Fibroblast of the aortic adventitia (primary cell): ENCODE measurements around the gene SPOPL. TPM values are rescaled to one million over a fixed set of nuclear protein-coding genes. Genes with fewer than 3 reads are reported as not detected.

Experiments used
- DNase-seq: peaks from one replicate; pipeline ENCODE4 v3.0.0-alpha.2; 2010; ENCODE audit warnings: low read depth
- H3K4me3 ChIP-seq: 2 replicates; pipeline ENCODE4 v1.5.1; 2011; ENCODE audit warnings: low read depth, mild to moderate bottlenecking, control low read depth, low read length, moderate library complexity
- total RNA-seq: library from RNA; depleted of rRNA; stranded (reverse); fragments of >200 nt; gene quantifications from 2 replicates; pipeline ENCODE4 v1.2.3, GENCODE V29; 2012; ENCODE audit warnings: low replicate concordance
- TF ChIP-seq, protein P1 (sequence below): IDR thresholded peaks from 2 replicates; pipeline ENCODE4 v1.5.1; 2011; ENCODE audit warnings: mild to moderate bottlenecking, low read length, control low read depth, inconsistent platforms; ENCODE audit not compliant: insufficient read depth

SPOPL gene
- total RNA-seq, 1 donor, result 18.4 TPM

DNA sequence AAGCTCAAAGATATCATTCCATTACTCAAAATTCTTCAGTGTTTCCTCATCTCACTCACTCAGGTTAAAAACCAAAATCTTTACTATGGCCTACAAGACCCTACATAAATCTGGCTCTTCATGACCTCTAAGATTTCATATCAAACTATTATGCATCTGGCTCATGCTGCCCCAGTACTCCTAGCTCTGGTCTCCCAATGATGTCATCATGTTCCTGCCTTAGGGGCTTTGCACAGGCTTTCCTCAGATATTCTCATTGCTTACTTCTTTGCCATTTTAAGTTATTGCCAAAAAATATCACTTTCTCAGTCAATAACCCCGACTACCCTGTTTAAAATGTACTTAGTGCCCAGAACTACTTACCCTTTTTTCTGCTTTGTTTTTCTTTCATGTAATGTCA is 33.0 kb upstream of the SPOPL start:
- no peak overlapping the region for H3K4me3 ChIP-seq
- no peak for DNase-seq
- TF ChIP-seq, protein P1, sequence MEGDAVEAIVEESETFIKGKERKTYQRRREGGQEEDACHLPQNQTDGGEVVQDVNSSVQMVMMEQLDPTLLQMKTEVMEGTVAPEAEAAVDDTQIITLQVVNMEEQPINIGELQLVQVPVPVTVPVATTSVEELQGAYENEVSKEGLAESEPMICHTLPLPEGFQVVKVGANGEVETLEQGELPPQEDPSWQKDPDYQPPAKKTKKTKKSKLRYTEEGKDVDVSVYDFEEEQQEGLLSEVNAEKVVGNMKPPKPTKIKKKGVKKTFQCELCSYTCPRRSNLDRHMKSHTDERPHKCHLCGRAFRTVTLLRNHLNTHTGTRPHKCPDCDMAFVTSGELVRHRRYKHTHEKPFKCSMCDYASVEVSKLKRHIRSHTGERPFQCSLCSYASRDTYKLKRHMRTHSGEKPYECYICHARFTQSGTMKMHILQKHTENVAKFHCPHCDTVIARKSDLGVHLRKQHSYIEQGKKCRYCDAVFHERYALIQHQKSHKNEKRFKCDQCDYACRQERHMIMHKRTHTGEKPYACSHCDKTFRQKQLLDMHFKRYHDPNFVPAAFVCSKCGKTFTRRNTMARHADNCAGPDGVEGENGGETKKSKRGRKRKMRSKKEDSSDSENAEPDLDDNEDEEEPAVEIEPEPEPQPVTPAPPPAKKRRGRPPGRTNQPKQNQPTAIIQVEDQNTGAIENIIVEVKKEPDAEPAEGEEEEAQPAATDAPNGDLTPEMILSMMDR, result no peak

DNA sequence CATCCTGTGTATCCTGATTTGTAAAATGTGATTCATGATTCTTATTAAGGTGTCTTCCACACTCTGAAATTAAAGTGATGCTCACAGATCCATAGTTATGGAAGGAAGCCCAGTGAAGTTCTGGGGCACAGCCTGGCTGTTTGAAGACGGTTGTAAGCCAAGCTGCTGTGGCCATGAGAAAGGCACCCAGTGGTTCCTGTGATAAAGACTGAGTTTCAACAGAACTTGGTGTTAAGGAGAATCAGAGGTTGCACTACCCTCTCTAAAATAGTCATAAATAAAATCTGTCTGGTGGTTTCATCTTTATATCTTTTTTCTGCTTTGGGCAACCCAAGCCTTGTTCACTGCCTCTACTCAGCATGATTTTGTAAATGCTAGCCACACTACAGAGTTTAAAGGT is 32.2 kb upstream of the SPOPL start:
- TF ChIP-seq, protein P1, result no peak
- no peak for DNase-seq

DNA sequence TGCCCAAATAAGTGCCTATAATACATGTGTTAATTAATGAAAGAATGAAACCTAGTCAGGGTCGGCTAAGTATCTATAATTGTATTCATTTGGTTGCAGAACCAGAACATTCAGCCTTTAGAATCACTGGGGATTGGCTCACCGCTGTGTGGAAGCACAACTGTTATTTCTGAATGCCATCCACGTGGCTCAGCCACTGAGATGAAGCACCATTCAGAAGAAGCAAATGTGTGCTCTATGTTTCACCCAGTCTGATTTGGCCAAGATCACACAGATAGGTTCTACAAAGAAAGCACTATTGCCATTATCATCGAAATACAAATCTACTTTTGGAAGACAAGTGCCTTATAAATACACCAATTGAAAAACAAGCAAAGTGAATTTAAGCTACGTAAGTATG is 30.6 kb upstream of the SPOPL start:
- TF ChIP-seq, protein P1, result no peak
- H3K4me3 ChIP-seq, result no peak overlapping the region
- DNase-seq, result no peak

More for the DNA sequence above, 32.2 kb upstream of the SPOPL start:
- H3K4me3 ChIP-seq, result no peak overlapping the region

DNA sequence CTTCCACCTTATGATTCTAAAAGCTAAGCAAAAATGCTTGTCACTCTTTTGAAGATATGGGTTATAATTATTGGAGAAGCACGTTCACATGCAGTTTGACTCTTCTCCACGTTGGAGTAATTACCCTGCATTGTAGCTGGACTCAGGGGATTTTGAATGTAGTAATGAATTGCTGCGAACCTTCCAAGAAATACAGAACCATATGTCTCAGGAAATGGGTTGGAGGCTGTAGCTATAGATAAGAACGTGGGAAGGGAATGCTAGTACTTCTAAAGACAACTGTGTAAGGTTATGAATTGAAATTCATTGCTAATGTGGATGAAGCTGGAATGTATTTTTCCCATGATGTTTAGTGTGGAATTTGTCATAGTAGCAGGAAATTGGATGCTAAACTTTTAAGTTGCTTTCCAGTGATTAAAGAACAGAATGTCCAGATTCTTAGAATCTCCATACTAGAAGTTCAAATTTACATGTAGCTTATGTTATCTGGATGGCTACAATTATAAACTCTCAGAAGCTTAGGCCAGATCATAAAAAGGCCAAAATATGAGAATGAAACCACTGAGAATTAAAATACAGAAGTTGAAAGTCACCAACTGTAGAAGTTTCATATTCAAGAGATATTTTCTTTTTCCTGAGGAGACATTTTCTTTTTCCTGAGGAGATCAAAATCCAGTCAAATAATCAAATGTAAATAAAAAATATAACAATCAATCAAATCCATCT is 27.3 kb upstream of the SPOPL start:
- TF ChIP-seq, protein P1, result no peak
- peak; percentile 67 for DNase-seq
- no peak overlapping the region for H3K4me3 ChIP-seq

DNA sequence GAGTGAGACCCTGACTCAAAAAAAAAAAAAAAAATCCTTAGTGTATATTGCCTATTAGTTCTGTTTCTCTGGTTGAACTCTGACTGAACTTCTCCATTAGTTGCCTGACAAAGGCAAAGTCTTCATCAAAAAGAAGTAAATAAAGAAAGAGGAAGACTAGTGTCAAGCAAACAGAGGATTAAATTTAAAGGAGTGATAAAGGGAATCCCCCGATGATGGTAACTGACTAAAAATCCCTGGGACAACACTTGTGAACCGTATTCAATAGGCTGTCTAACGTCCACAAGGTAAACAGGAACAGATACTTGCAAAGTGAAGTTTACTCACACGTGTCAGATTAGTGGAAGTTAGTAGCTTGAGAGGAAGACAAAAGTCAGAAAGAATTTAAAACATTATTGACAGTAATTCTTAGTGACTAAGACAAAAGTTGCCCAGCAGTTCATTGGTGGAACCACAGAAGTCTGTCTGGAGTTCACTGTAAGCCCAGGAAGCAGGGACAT is 26.2 kb upstream of the SPOPL start:
- no peak for DNase-seq
- no peak overlapping the region for H3K4me3 ChIP-seq
- TF ChIP-seq, protein P1, result no peak

DNA sequence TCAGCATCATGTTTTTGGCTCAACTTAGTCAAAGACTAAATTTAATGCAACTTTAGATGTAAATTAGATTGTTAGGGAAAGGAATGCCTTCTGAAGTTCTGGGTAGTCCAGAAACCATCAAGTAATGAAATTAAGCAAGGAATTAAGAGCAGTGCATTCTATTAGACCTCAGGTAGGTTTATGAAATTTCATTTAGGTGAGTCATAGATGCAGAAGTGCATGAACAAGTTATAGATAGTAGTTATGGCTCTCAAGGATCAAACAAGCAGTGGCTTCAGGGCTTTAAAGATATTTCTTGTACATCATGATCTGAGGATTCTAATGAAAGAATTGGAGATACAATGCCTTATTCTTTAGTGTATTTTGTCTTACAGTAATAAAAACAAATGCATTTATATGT is 25.4 kb upstream of the SPOPL start:
- no peak for DNase-seq
- no peak overlapping the region for H3K4me3 ChIP-seq
- TF ChIP-seq, protein P1, result no peak
